Measurements from ENCODE around the gene MLLT3.
"Not testable (repeated sequence)": the region's sequence is repeated elsewhere in the genome, so short reads cannot be mapped to it uniquely, and the experiment has no call there.

The MLLT3 gene

GRCh38 chr9:20604562-20604961, 17.7 kb downstream of the MLLT3 start:
- peaks cover 28% of the 10 kb centered on the region for H3K4me1 ChIP-seq (ENCODE audit: control insufficient read depth, insufficient read depth, low read length)
- H3K4me3 ChIP-seq (ENCODE audit: low read length): peak overlapping the region; percentile 34
- no peaks in the 10 kb centered on the region for H3K36me3 ChIP-seq (ENCODE audit: control insufficient read depth, insufficient read depth, low read length)
- no peaks in the 10 kb centered on the region for H3K27me3 ChIP-seq (ENCODE audit: control insufficient read depth, insufficient read depth, low read length)
- H3K9ac ChIP-seq (ENCODE audit: low read length): no peak overlapping the region
- peak overlapping the region; percentile 66 for H3K27ac ChIP-seq (ENCODE audit: low read depth, low read length)

GRCh38 chr9:20603524-20604268, 18.6 kb downstream of the MLLT3 start:
- no peak overlapping the region for H3K9ac ChIP-seq (ENCODE audit: low read length)
- H3K4me1 ChIP-seq (ENCODE audit: control insufficient read depth, insufficient read depth, low read length): peaks cover 28% of the 10 kb centered on the region
- H3K27me3 ChIP-seq (ENCODE audit: control insufficient read depth, insufficient read depth, low read length): no peaks in the 10 kb centered on the region
- no peak overlapping the region for H3K4me3 ChIP-seq (ENCODE audit: low read length)
- no peaks in the 10 kb centered on the region for H3K36me3 ChIP-seq (ENCODE audit: control insufficient read depth, insufficient read depth, low read length)
- H3K27ac ChIP-seq (ENCODE audit: low read depth, low read length): peak overlapping the region; percentile 66

GRCh38 chr9:20601292-20601691, 21.0 kb downstream of the MLLT3 start:
- Histone ChIP-seq H3K36me3 (ENCODE audit: control insufficient read depth, insufficient read depth, low read length) (no peaks in the 10 kb centered on the region), H3K27me3 (ENCODE audit: control insufficient read depth, insufficient read depth, low read length) (no peaks in the 10 kb centered on the region), H3K27ac (ENCODE audit: low read depth, low read length) (no peak overlapping the region), H3K4me3 (ENCODE audit: low read length) (no peak overlapping the region), H3K4me1 (ENCODE audit: control insufficient read depth, insufficient read depth, low read length) (peaks cover 24% of the 10 kb centered on the region), H3K9ac (ENCODE audit: low read length) (no peak overlapping the region)

GRCh38 chr9:20599195-20599594, 23.1 kb downstream of the MLLT3 start:
- Histone ChIP-seq H3K27me3 (ENCODE audit: control insufficient read depth, insufficient read depth, low read length) (no peaks in the 10 kb centered on the region), H3K4me3 (ENCODE audit: low read length) (no peak overlapping the region), H3K9ac (ENCODE audit: low read length) (no peak overlapping the region), H3K27ac (ENCODE audit: low read depth, low read length) (no peak overlapping the region), H3K4me1 (ENCODE audit: control insufficient read depth, insufficient read depth, low read length) (peaks cover 22% of the 10 kb centered on the region), H3K36me3 (ENCODE audit: control insufficient read depth, insufficient read depth, low read length) (peaks cover 2% of the 10 kb centered on the region)

GRCh38 chr9:20598367-20598766, 23.9 kb downstream of the MLLT3 start:
- H3K27me3 ChIP-seq (ENCODE audit: control insufficient read depth, insufficient read depth, low read length): no peaks in the 10 kb centered on the region
- no peak overlapping the region for H3K27ac ChIP-seq (ENCODE audit: low read depth, low read length)
- H3K36me3 ChIP-seq (ENCODE audit: control insufficient read depth, insufficient read depth, low read length): peaks cover 2% of the 10 kb centered on the region
- no peak overlapping the region for H3K4me3 ChIP-seq (ENCODE audit: low read length)
- no peak overlapping the region for H3K9ac ChIP-seq (ENCODE audit: low read length)
- peaks cover 15% of the 10 kb centered on the region for H3K4me1 ChIP-seq (ENCODE audit: control insufficient read depth, insufficient read depth, low read length)

GRCh38 chr9:20597862-20598261, 24.4 kb downstream of the MLLT3 start:
- Histone ChIP-seq H3K27ac (ENCODE audit: low read depth, low read length) (no peak overlapping the region), H3K36me3 (ENCODE audit: control insufficient read depth, insufficient read depth, low read length) (peaks cover 2% of the 10 kb centered on the region), H3K4me3 (ENCODE audit: low read length) (no peak overlapping the region), H3K4me1 (ENCODE audit: control insufficient read depth, insufficient read depth, low read length) (peaks cover 13% of the 10 kb centered on the region), H3K27me3 (ENCODE audit: control insufficient read depth, insufficient read depth, low read length) (no peaks in the 10 kb centered on the region), H3K9ac (ENCODE audit: low read length) (no peak overlapping the region)

GRCh38 chr9:20594608-20595007, 27.7 kb downstream of the MLLT3 start:
- no peaks in the 10 kb centered on the region for H3K4me1 ChIP-seq (ENCODE audit: control insufficient read depth, insufficient read depth, low read length)
- H3K27ac ChIP-seq (ENCODE audit: low read depth, low read length): no peak overlapping the region
- no peak overlapping the region for H3K9ac ChIP-seq (ENCODE audit: low read length)

GRCh38 chr9:20593537-20593936, 28.8 kb downstream of the MLLT3 start:
- Histone ChIP-seq H3K27me3 (ENCODE audit: control insufficient read depth, insufficient read depth, low read length) (no peaks in the 10 kb centered on the region), H3K27ac (ENCODE audit: low read depth, low read length) (peak overlapping the region; percentile 43), H3K9ac (ENCODE audit: low read length) (no peak overlapping the region), H3K36me3 (ENCODE audit: control insufficient read depth, insufficient read depth, low read length) (peaks cover 2% of the 10 kb centered on the region), H3K4me3 (ENCODE audit: low read length) (no peak overlapping the region), H3K4me1 (ENCODE audit: control insufficient read depth, insufficient read depth, low read length) (no peaks in the 10 kb centered on the region)

More at GRCh38 chr9:20594608-20595007, 27.7 kb downstream of the MLLT3 start:
- Histone ChIP-seq H3K4me3 (ENCODE audit: low read length) (no peak overlapping the region), H3K27me3 (ENCODE audit: control insufficient read depth, insufficient read depth, low read length) (no peaks in the 10 kb centered on the region), H3K36me3 (ENCODE audit: control insufficient read depth, insufficient read depth, low read length) (peaks cover 2% of the 10 kb centered on the region)

- peak overlapping the region; percentile 43 for H3K27ac ChIP-seq (ENCODE audit: low read depth, low read length)
- no peaks in the 10 kb centered on the region for H3K27me3 ChIP-seq (ENCODE audit: control insufficient read depth, insufficient read depth, low read length)
- no peak overlapping the region for H3K4me3 ChIP-seq (ENCODE audit: low read length)
- no peaks in the 10 kb centered on the region for H3K4me1 ChIP-seq (ENCODE audit: control insufficient read depth, insufficient read depth, low read length)
- peaks cover 2% of the 10 kb centered on the region for H3K36me3 ChIP-seq (ENCODE audit: control insufficient read depth, insufficient read depth, low read length)
- H3K9ac ChIP-seq (ENCODE audit: low read length): no peak overlapping the region
Measured at GRCh38 chr9:20593105-20593504, 29.2 kb downstream of the MLLT3 start.

GRCh38 chr9:20592673-20593072, 29.6 kb downstream of the MLLT3 start:
- Histone ChIP-seq H3K27ac (ENCODE audit: low read depth, low read length) (no peak overlapping the region), H3K4me1 (ENCODE audit: control insufficient read depth, insufficient read depth, low read length) (no peaks in the 10 kb centered on the region), H3K9ac (ENCODE audit: low read length) (no peak overlapping the region), H3K27me3 (ENCODE audit: control insufficient read depth, insufficient read depth, low read length) (no peaks in the 10 kb centered on the region), H3K36me3 (ENCODE audit: control insufficient read depth, insufficient read depth, low read length) (peaks cover 2% of the 10 kb centered on the region), H3K4me3 (ENCODE audit: low read length) (no peak overlapping the region)

- Histone ChIP-seq H3K9ac (ENCODE audit: low read length) (no peak overlapping the region), H3K36me3 (ENCODE audit: control insufficient read depth, insufficient read depth, low read length) (peaks cover 2% of the 10 kb centered on the region), H3K27ac (ENCODE audit: low read depth, low read length) (no peak overlapping the region), H3K4me3 (ENCODE audit: low read length) (no peak overlapping the region), H3K27me3 (ENCODE audit: control insufficient read depth, insufficient read depth, low read length) (no peaks in the 10 kb centered on the region), H3K4me1 (ENCODE audit: control insufficient read depth, insufficient read depth, low read length) (no peaks in the 10 kb centered on the region)
Measured at GRCh38 chr9:20591223-20591622, 31.1 kb downstream of the MLLT3 start.

- no peaks in the 10 kb centered on the region for H3K36me3 ChIP-seq (ENCODE audit: control insufficient read depth, insufficient read depth, low read length)
- no peak overlapping the region for H3K4me3 ChIP-seq (ENCODE audit: low read length)
- no peaks in the 10 kb centered on the region for H3K4me1 ChIP-seq (ENCODE audit: control insufficient read depth, insufficient read depth, low read length)
- no peaks in the 10 kb centered on the region for H3K27me3 ChIP-seq (ENCODE audit: control insufficient read depth, insufficient read depth, low read length)
- H3K9ac ChIP-seq (ENCODE audit: low read length): no peak overlapping the region
- H3K27ac ChIP-seq (ENCODE audit: low read depth, low read length): no peak overlapping the region
Measured at GRCh38 chr9:20584968-20585643, 37.2 kb downstream of the MLLT3 start.

GRCh38 chr9:20583088-20583487, 39.2 kb downstream of the MLLT3 start:
- H3K4me3 ChIP-seq (ENCODE audit: low read length); H3K36me3 ChIP-seq (ENCODE audit: control insufficient read depth, insufficient read depth, low read length); H3K27ac ChIP-seq (ENCODE audit: low read depth, low read length); H3K4me1 ChIP-seq (ENCODE audit: control insufficient read depth, insufficient read depth, low read length); H3K9ac ChIP-seq (ENCODE audit: low read length); H3K27me3 ChIP-seq (ENCODE audit: control insufficient read depth, insufficient read depth, low read length): not testable (repeated sequence)
